Stimulated activated CD4-positive, alpha-beta T cell treated with anti-CD3 and anti-CD28 coated beads, TNF-alpha, amount 100 ng/mL, for 48 hours (primary cell): ENCODE data around the gene RPL39L.

ENCODE experiments used
- DNase-seq, 3 donors: peaks; one replicate each; pipeline ENCODE4 v3.0.0-alpha.2; 2020; ENCODE audit warnings: low read depth in 3 of 3

The RPL39L gene

DNA sequence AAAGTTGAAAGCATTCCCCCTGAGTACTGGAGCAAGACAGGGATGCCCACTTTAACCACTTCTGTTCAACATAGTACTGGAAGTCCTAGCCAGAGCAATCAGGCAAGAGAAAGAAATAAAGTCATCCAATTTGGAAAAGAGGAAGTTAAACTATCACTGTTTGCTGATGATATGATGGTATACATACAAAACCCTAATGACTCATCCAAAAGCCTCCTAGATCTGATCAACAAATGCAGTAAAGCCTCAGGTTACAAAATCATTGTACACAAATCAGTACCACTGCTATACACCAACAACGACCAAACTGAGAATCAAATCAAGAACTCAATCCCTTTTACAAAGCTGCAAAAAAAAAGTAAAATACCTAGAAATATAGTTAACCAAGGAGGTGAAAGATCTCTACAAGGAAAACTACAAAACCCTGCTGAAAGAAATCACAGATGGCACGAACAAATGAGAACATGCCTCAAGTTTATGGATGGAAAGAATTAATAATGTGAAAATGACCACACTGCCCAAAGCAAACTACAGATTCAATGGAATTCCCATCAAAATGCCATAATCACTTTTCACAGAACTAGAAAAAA is 40.3 kb downstream of the RPL39L start:
- DNase-seq: no peak

DNA sequence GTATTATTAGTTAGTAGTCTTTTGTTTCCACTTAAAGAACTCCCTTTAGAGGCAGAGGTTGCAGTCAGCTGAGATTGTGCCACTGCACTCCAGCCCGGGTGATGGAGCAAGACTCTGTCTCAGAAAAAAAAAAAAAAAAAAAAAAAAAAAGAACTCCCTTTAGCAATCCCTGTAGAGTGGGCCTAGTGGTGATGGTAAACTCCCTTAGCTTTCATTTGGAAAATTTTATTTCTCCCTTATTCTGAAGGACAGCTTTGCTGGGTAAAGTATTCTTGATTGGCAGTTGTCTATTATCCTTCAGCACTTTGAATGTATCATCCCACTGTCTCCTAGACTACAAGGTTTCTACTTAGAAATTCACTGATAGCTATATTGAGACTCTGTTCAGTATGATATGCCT is 46.0 kb downstream of the RPL39L start:
- no peak for DNase-seq

DNA sequence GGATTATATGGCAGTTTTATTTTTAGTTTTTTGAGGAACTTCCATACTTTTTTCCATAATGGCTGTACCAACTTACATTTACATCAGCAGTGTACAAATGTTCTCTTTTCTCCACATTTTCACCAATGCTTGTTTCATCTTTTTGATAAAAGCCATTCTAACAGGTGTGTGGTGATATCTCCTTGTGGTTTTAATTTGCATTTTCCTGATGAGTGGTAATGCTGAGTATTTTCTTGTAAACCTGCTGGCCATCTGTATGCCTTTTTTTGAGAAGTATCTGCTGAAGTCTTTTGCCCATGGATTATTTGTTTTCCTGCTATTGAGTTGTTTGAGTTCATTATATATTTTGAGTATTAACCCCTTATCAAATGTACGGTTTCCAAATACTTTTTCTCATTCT is 50.6 kb downstream of the RPL39L start:
- no peak for DNase-seq

DNA sequence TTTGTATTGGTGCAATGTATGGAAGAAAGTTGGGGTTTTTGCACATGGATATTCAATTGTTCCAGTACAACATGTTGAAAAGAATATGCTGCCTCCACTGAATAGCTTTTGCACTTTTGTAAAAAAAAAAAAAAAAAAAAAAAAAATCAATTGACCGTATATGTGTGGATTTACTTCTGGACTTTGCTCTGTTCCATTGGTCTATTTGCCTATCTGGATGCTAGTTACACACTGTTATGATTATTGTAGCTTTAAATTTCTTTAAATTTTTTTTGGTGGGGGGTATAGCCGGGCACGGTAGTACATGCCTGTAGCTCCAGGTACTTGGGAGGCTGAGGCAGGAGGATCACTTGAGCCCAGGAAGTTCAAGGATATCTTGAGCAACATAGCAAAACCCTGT is 52.5 kb downstream of the RPL39L start:
- no peak for DNase-seq

DNA sequence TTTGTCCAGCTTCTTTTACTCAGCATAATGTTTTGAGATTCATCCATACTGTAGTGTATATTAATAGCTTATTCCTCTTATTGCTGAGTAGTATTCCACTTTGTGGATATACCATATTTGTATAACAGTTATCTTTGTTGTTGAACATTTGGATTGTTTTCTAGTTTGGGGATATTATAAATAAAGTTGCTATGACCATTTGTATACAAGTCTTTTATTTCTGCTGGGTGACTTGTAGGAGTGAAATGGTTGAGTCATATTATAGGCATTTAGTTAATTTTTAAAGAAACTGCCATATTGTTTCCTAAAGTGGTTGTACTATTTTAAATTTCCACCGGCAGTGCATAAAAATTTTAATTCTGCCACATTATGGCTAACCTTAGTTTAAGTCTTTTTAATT is 53.4 kb downstream of the RPL39L start:
- DNase-seq: no peak

DNA sequence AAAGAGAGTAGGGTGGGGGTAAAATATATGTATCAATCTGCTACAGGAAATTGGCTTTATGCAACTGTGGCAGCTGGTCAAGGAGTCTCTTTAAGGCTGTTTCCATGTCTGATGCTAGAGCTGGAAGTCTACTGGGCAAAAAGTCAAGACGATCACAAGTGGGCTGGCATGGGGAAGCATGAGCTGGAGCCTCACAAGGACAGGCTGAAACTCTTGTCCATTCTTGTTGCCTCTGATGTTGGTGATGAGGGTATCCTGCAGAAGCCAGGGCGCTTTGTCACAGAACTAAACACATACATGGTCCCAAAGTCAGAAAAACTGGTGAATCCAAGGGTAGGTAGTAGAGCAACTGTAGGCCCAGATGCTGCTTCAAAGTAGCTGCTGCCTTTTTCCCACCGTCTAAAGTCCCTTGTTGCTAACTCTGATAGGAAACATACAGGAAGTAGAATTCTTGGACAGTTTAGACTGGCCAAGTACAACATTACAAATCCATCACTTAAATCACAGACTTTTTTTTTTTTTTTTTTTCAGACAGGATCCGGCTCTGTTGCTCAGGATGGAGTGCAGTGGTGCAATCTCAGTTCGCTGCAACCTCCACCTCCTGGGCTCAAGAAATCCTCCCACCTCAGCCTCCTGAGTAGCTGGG is 54.2 kb downstream of the RPL39L start:
- DNase-seq: no peak

DNA sequence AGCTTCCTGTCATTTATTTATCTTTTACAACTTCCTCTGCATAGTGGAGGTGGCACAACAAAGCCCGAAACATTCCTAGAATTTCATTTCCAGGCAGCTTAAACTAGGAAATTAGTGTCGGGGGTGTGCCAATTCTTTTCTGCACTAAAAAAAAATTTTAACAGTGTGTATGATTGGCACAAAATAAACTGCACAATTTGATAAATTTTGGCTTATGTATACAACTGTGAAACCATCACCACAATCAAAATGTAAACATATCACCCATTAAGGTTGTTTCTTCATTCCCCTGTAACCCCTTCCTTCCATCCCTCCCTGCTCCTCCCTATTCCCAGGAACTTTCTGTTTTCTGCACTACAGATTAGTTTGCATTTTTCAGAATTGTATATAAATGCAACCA is 54.7 kb downstream of the RPL39L start:
- DNase-seq: no peak

DNA sequence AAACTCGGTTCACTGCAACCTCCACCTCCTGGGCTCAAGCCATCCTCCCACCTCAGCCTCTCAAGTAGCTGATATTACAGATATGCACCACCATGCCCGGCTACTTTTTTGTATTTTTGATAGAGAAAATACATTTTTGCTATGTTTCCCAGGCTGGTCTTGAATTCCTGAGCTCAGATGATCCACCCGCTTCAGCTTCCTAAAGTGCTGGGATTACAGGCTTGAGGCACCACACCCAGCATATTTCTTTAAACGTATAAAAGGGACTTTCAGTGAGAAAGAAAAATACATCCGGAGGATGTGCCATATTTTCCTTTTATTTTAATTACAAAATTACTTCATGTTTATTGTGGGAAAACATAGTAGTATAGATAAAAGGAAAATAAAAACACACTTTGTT is 55.2 kb downstream of the RPL39L start:
- no peak for DNase-seq

DNA sequence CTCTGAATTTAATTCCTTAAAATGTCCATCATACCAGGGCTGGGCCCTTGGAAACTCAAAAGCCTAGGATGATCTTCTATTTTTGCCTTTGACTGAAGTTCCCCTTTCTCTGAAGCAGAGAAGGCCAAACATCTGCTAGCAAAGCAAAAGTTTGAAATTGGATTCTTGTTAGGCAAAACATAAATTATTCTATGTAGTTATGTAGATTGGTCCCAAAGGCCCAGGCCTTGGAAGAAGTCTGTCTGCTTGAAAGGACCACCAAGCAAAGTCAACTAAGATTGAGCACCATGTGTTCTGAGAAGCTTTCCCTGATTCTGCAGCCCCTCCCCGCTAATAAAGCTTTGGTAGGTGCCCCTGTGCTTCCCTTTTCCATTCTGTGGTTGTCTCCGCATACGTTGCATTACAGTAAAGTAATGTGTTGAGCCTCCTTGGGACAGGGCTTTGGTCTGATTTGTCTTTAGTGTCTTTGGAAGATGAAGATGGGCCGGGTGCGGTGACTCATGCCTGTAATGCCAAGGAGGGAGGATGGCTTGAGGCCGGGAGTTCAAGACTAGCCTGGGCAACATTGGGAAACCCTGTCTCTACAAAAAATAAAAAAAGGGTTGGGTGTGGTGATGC is 56.4 kb downstream of the RPL39L start:
- DNase-seq: no peak

DNA sequence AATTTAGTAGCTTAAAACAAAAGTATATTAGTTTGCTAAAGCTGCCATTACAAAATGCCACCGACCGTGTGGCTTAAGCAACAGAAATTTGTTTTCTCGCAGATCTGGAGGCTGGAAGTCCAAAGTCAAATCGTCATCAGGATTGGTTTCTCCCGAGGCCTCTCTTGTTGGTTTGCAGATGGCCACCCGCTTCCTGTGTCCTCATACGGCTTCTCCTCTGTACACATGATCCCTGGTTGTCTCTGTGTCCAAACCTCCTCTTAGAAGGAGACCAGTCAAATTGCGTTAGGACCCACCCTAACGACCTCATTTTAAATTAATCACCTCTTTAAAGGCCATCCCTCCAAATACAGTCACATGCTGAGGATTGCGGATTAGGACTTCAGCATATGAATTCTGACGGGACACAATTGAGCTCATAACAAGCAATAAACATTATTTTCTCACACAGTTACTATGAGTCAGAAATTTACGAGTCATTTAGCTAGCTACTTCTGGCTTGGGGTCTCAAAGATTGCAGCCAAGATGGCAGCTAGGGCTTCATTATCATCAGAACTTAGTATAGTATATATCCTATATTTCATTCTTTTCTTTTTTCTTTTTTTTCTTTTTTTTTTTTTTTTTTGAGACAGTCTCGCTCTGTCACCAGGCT is 58.4 kb downstream of the RPL39L start:
- DNase-seq: no peak

DNA sequence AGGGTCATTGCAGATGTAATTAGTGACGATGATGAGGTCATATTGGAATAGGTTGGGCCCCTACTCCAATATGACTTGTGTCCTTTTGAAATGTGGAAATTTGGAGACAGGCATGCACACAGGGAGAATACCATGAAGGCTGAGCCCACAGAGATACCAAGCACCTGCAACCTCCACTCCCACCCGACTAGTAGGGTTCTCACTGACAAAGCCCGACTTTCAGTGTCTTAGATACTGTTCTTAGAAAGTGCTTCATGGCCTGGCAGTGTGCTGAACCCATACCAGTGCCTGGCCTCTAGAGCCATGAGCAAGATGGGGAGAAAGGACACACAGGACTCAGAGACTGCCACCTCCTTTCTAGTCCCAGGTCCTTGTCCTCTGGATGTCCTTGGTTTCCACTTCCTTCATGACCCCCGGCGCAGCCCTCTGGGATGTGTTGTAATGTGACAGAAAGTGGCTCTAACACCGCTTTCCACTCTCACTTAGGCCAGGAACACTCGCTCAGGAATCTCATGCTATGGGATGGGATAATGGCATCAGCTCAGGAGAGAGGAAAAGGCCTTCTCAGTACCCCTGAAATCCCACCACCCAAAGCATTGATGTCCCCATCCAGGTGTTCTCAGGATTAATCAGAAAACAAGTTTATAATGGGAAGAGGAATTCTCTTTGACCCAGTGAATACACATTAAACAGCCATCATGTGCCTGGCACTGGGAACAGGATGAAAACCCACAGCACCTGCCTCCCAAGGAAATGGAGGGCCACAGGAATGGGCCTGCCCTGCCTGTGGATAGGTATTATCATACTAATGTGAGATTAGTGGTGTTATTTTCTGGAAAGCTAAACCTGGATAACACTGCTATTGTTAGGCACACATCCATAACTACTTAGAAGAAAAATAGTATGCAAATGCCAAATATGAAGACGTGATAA is 59.9 kb downstream of the RPL39L start:
- no peak for DNase-seq

DNA sequence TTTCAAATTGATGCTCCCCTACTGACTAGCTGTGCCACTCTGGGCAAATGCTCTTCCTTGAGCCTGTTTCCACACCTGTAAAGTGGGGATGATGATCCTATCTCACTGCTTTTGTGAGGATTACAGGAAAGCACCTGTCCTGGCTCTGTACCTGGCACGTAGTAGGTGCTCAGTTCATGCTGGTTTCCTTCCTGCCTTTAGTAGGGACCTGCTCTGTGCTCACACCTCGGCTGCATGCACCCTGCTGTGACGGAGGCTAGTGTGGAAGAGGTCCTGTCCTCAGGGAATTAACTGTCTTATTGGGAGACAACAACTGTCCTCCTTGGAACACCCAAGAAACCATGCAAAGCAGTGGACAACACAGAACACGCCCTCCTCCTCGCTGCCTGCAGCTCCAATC is 61.8 kb downstream of the RPL39L start:
- no peak for DNase-seq

DNA sequence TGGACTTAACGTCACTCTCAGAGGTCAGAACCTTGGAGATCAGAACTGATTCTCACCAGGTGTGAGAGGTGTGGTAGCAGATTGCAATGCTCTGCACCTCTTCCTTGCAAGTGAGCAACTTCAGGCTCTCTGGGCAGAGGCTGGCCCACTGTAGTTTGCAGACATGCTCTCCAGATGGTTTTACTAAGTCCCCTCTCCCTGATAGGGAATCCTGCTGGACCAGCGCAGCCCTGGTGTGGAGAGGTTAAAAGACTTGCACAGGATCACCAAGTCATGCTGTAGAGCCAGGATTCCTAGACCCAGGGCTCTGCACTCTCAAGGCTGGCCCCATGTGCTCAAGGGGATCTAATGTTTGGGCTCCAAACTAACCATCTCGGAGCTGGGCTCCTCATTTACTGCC is 62.2 kb downstream of the RPL39L start:
- no peak for DNase-seq

DNA sequence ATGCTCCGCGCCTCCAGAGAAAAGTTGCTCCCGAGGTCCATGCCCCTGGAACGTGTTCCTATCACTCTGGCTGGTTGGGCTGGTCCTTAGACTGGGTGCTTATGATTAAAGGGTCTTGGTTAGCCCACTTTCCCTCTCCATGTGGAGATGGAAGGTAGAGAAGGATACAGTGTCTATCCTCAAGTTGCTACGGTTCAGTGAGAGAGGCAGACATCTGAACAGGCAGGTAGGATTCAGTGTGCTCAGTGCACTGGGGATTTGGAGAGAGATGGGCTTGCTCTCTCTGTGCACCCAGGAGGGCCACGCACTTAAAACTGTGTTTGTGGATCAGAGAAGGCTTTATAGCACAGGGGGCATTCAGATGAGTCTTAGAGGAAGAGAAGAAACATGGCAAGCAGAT is 63.0 kb downstream of the RPL39L start:
- no peak for DNase-seq

DNA sequence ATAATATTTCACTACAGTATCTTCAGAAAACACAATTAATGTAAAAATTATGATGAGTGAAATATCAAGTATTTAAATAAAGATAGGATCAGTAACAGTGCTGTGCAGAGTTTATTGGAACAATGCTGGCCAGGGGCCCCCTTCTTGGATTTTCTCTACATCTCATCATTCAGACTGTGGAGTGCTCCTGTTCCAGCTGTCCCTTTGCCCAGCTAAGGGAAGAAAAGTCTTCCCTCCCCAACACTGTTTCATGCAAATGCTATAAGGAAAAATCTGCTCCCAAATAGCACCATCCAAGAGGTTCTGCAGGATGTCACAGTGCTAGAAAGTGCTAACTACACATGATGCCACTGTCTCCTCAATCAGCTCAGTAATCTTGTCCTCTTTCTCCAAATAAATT is 64.5 kb downstream of the RPL39L start:
- DNase-seq: no peak

DNA sequence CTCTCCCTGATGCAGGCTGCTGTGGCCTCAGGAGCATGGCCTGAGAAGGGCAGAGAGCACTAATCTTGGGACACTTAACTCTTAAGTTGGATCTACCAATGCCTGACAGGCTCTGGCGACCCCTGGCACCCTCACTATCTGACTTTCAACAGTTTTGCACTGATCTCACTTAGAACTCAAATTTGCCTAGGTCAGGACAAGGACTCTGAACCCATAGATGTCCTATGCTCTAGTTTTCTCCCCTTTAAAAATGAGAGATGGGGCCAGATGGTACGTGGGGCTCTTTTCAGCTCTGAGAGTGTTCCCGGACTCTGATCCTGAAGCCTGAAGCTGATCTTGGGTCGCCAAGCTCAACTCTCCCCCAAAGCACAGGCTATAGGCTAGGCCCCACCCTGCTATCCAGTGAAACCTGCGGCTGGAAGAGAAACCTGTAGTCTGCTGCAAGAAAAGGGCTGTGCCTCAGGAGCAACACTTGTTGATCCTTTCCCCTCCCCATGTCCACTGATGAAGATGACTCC is 65.7 kb downstream of the RPL39L start:
- DNase-seq: no peak

DNA sequence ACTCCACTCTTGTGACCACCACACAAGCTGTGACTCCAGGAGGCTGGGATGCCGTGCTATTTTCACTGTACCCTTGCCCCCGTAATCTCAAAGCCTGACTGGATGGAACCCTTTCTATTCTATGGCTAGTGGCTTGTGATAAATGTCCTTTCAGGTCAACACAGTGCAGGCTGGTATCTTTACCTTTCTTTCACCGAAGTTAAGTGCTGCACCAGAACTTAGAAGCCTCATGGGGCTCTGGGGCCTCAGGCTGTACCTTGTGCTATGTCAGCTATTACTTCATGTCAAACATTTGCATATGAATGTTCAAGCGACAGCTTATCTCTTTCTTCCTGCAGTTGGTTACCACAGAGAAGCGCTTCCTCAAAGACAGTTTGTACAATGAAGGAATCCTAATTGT is 66.8 kb downstream of the RPL39L start:
- no peak for DNase-seq

DNA sequence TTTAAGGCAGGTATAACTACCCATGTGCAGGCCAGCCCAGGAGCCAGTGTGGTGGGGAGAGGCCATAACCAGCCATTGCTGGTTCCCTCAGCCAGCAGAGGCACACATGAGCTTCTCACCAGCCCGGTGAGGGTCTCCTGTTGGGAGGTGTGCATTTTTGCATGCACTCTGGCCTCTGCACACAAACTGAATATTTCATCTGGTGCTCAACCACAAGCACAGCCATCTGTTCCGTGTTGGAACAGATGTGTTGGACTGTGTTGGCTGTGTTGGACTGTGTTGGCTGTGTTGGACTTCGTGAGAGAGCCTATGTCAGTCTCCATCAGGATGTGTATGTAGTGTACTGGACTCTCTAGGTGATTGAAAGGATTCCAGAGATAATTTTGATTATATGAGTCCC is 67.2 kb downstream of the RPL39L start:
- DNase-seq: no peak
